Tibial nerve (tissue), 4 donors: ENCODE results near the gene CPNE2. TPM values are rescaled to one million over a fixed set of nuclear protein-coding genes. Genes with fewer than 3 reads are reported as not detected.
A peak's percentile ranks its signal among the peaks of the same experiment; 100 is the strongest.
"Not testable (repeated sequence)": the region's sequence is repeated elsewhere in the genome, so short reads cannot be mapped to it uniquely, and the experiment has no call there.

ENCODE experiments used
- DNase-seq, 2 donors: peaks; one replicate each; pipeline ENCODE4 v3.0.0-alpha.2; 2019; ENCODE audit warnings: low spot score in 2 of 2
- H3K27ac ChIP-seq, 4 donors: fragments of 200-600 bp; sonication (generic) in 3 of 4; one replicate each; pipeline ENCODE4 v1.5.1; 2017 to 2019; ENCODE audit warnings: mild to moderate bottlenecking in 1 of 4
- H3K27me3 ChIP-seq, 2 donors: fragments of 200-600 bp; sonication (generic) in 1 of 2; one replicate each; pipeline versions ENCODE4 v1.5.1 to v1.6.0; 2017 to 2019
- H3K36me3 ChIP-seq, 3 donors: fragments of 200-600 bp; sonication (generic); one replicate each; pipeline ENCODE4 v1.5.1; 2018 to 2019
- H3K4me1 ChIP-seq, 4 donors: fragments of 200-600 bp; sonication (generic) in 3 of 4; one replicate each; pipeline ENCODE4 v1.5.1; 2017 to 2019
- H3K4me3 ChIP-seq, 4 donors: fragments of 200-600 bp; sonication (generic) in 3 of 4; one replicate each; pipeline ENCODE4 v1.5.1; 2017 to 2019; ENCODE audit warnings: mild to moderate bottlenecking in 1 of 4, moderate library complexity in 1 of 4
- H3K9me3 ChIP-seq, 4 donors: fragments of 200-600 bp; sonication (generic) in 3 of 4; one replicate each; pipeline ENCODE4 v1.5.1; 2017 to 2019
- CTCF ChIP-seq, 5 experiments: fragments of 200-600 bp in 3 of 5; fragments of 450-650 bp in 2 of 5; sonication (generic) in 3 of 5; IDR thresholded peaks; one replicate each; pipeline ENCODE4 v1.5.1; 2016 to 2019; ENCODE audit warnings: antibody characterized with exemption in 5 of 5, mild to moderate bottlenecking in 3 of 5, moderate library complexity in 2 of 5
- EP300 ChIP-seq, 2 donors: sonication (generic); formaldehyde crosslinking; IDR thresholded peaks; one replicate each; pipeline ENCODE4 v1.6.1; 2017; ENCODE audit warnings: antibody characterized with exemption in 2 of 2, mild to moderate bottlenecking in 1 of 2
- POLR2A ChIP-seq, 2 donors: fragments of 450-650 bp; IDR thresholded peaks; one replicate each; pipeline ENCODE4 v1.6.1; 2017; ENCODE audit warnings: antibody characterized with exemption in 2 of 2, mild to moderate bottlenecking in 2 of 2, moderate library complexity in 2 of 2
- WGBS, 2 donors: methylation state at CpG; one replicate each; pipeline ENCODE4 v1.1.5; 2018; 5-methylcytosine and 5-hydroxymethylcytosine counted together
- total RNA-seq, 4 donors: library from RNA; depleted of rRNA; stranded (reverse); fragments of >200 nt; gene quantifications; one replicate each; pipeline ENCODE4 v1.1.0, GENCODE V29; 2016

Gene CPNE2
- total RNA-seq, 4 donors from 2014 or later = 32.7 to 58.8 (median 46.0) TPM

GRCh38 chr16:57104706-57105105, 12.3 kb downstream of the CPNE2 start:
- no peak for DNase-seq
- Histone ChIP-seq H3K9me3 (no peaks in the 10 kb centered on the region), H3K27ac (no peak overlapping the region), H3K27me3 (no peaks in the 10 kb centered on the region), H3K4me1 (peaks cover 0 to 32% (median 5%) of the 10 kb centered on the region in 4 donors), H3K36me3 (peaks cover 0 to 3% (median 0%) of the 10 kb centered on the region in 3 donors), H3K4me3 (no peak overlapping the region)
- 65 to 69% methylated on average over 3 of the region's 3 CpGs for WGBS, 2 donors
- TF ChIP-seq EP300 (IDR thresholded peaks at IDR 0.05) = no peak
- TF ChIP-seq CTCF (IDR thresholded peaks at IDR 0.05) = no peak
- TF ChIP-seq POLR2A (IDR thresholded peaks at IDR 0.05) = no peak

- Histone ChIP-seq H3K27ac (no peak overlapping the region), H3K4me1 (peaks cover 0 to 32% (median 5%) of the 10 kb centered on the region in 4 donors), H3K27me3 (no peaks in the 10 kb centered on the region), H3K36me3 (peaks cover 0 to 3% (median 0%) of the 10 kb centered on the region in 3 donors), H3K4me3 (no peak overlapping the region), H3K9me3 (no peaks in the 10 kb centered on the region)
- 86 to 90% methylated on average over 7 of the region's 7 CpGs for WGBS, 2 donors
- TF ChIP-seq EP300 (IDR thresholded peaks at IDR 0.05) (no peak), POLR2A (IDR thresholded peaks at IDR 0.05) (no peak), CTCF (IDR thresholded peaks at IDR 0.05) (no peak)
- no peak for DNase-seq
These were observed 12.8 kb downstream of the CPNE2 start for GRCh38 chr16:57105184-57105583.

GRCh38 chr16:57106767-57107166, 14.4 kb downstream of the CPNE2 start:
- H3K27ac ChIP-seq = peak overlapping the region in 1 of 4 donors; percentile 13
- no peaks in the 10 kb centered on the region for H3K9me3 ChIP-seq
- TF ChIP-seq POLR2A (IDR thresholded peaks at IDR 0.05) (no peak), EP300 (IDR thresholded peaks at IDR 0.05) (no peak), CTCF (IDR thresholded peaks at IDR 0.05) (no peak)
- no peak overlapping the region for H3K4me3 ChIP-seq
- no peaks in the 10 kb centered on the region for H3K27me3 ChIP-seq
- H3K4me1 ChIP-seq = peaks cover 0 to 37% (median 5%) of the 10 kb centered on the region in 4 donors
- 88 to 100% methylated on average over 1 to 2 of the region's 2 CpGs for WGBS, 2 donors
- peaks cover 0 to 3% (median 0%) of the 10 kb centered on the region in 3 donors for H3K36me3 ChIP-seq
- no peak for DNase-seq

GRCh38 chr16:57107321-57107922, 15.0 kb downstream of the CPNE2 start:
- no peak for DNase-seq
- Histone ChIP-seq H3K27ac (peak overlapping the region in 1 of 4 donors; percentile 13), H3K27me3 (no peaks in the 10 kb centered on the region), H3K4me1 (peaks cover 0 to 44% (median 9%) of the 10 kb centered on the region in 4 donors), H3K36me3 (no peaks in the 10 kb centered on the region), H3K9me3 (no peaks in the 10 kb centered on the region), H3K4me3 (no peak overlapping the region)
- no peak for TF ChIP-seq POLR2A (IDR thresholded peaks at IDR 0.05)
- TF ChIP-seq EP300 (IDR thresholded peaks at IDR 0.05) = no peak
- TF ChIP-seq CTCF (IDR thresholded peaks at IDR 0.05) = no peak
- WGBS, 2 donors = 52 to 53% methylated on average over 9 of the region's 9 CpGs

- WGBS, 2 donors = 55 to 62% methylated on average over 1 of the region's 1 CpG
- Histone ChIP-seq H3K27me3 (no peaks in the 10 kb centered on the region), H3K9me3 (no peaks in the 10 kb centered on the region), H3K4me1 (peaks cover 0 to 50% (median 18%) of the 10 kb centered on the region in 4 donors), H3K27ac (no peak overlapping the region), H3K36me3 (peaks cover 0 to 2% (median 0%) of the 10 kb centered on the region in 3 donors), H3K4me3 (no peak overlapping the region)
- TF ChIP-seq EP300 (IDR thresholded peaks at IDR 0.05) (no peak), CTCF (IDR thresholded peaks at IDR 0.05) (no peak), POLR2A (IDR thresholded peaks at IDR 0.05) (no peak)
- DNase-seq = no peak
These were observed 16.0 kb downstream of the CPNE2 start for GRCh38 chr16:57108432-57108831.

GRCh38 chr16:57109259-57110105, 17.1 kb downstream of the CPNE2 start:
- H3K9me3 ChIP-seq, H3K27me3 ChIP-seq, H3K4me3 ChIP-seq, H3K27ac ChIP-seq, DNase-seq: not testable (repeated sequence)
- WGBS, 2 donors = 74 to 81% methylated on average over 10 of the region's 10 CpGs
- peaks cover 0 to 52% (median 18%) of the 10 kb centered on the region in 4 donors for H3K4me1 ChIP-seq
- peaks cover 0 to 11% (median 0%) of the 10 kb centered on the region in 3 donors for H3K36me3 ChIP-seq
